ENCODE data around the gene CGNL1. TPM values are rescaled to one million over a fixed set of nuclear protein-coding genes. Genes with fewer than 3 reads are reported as not detected.
A peak's percentile ranks its signal among the peaks of the same experiment; 100 is the strongest.

Gene CGNL1
- total RNA-seq, 1 donor = 0.90 TPM

DNA sequence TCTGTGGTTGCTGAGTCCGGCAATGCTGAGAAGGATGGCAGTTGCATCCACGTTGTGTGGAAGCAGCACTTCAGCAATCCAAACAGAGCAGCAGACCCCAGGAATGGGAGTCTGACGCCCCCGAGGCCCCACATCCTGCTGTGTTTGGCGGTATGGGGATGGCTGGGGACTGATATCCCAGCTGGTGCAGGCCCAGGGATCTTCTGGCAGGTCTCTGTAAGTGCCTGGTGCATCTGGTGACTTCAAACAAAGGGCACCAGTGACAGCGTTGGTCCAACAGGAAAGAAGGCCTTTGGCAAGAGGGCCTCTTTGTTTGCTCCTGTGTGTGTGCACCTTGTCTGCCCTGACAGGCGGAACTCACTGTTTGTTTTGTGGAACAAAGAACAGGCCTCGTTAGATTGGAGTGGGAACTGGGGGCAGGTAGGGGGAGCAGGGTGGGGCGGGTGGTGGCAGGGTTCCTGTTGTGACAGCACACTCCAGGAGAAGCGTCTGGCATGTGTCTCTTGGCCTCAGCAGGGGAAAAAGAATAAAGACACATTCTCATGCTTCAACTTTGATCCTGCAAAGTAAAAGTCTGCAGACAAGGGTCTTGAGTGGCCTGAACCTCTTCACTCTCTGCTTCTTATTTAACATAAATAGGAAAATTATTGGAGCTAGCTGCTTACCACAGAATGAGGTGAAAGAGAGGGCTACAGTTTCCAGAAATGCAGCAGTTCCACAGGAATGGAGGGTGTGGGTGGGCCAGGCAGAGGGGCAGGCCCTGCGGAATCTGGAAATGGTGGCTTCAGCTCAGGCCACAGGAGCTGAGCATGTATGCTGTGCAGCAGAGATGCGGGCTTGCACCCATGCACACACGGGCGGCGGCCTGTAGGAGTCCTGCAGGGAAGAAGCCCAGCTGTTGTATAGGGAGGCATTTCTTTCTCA is 120.9 kb downstream of the CGNL1 start:
- TF ChIP-seq CTCF (IDR thresholded peaks at IDR 0.05; ENCODE audit: insufficient read depth, low read length) = no peak
- no peak for DNase-seq (ENCODE audit: low read depth)
- no peak overlapping the region for H3K4me3 ChIP-seq (ENCODE audit: low read depth, low read length)

DNA sequence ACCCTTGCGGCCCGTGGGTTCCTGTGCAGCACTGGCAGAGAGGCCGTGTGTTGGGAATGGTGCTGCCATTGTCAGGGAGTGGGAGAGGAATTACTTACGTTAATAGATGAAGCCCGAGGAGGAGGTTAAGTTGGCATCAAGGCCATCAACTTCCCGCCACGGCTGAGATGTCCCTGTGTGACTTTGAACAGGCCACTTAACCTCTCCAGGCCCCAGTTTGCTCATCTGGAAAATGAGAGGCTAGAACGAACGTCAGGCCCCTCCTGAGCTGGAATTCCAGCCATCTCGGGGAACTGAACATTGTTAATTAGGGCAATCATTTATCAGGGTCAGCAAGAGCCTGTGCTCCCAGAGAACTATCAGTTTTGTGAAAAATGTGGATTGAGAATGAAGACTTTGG is 124.0 kb downstream of the CGNL1 start:
- TF ChIP-seq CTCF (IDR thresholded peaks at IDR 0.05; ENCODE audit: insufficient read depth, low read length) = no peak
- no peak for DNase-seq (ENCODE audit: low read depth)

DNA sequence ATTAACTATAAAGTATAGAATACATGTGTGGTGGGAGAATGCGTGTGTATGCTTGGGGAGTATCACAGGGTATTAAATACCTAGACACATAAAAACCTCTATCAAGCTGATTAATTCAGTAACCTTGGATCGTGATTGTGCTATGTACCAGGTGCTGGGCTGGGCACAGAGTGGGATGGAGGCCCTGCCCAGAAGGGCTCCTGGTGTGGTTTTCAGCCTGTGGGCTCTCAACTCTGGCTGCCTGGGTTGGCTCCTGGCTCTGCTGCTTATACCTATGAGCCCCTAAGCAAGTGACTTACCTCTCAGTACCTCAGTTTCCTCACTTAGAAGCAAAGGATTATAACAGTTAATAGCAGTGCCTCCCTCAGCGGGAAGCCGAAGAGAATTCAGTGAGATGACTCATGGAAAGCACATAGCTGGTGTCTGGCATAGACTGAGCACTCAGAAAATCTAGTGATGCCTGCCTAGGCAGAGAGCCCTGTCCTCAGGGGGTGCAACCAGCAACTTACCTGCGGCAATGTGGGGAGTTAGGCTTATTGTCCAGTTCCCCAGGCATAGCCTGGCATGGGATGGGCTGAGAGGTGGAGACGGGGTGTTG is 124.8 kb downstream of the CGNL1 start:
- H3K4me3 ChIP-seq (ENCODE audit: low read depth, low read length) = no peak overlapping the region
- DNase-seq (ENCODE audit: low read depth) = peak; percentile 37
- no peak for TF ChIP-seq CTCF (IDR thresholded peaks at IDR 0.05; ENCODE audit: insufficient read depth, low read length)

More for the DNA sequence above, 124.0 kb downstream of the CGNL1 start:
- H3K4me3 ChIP-seq (ENCODE audit: low read depth, low read length) = no peak overlapping the region

DNA sequence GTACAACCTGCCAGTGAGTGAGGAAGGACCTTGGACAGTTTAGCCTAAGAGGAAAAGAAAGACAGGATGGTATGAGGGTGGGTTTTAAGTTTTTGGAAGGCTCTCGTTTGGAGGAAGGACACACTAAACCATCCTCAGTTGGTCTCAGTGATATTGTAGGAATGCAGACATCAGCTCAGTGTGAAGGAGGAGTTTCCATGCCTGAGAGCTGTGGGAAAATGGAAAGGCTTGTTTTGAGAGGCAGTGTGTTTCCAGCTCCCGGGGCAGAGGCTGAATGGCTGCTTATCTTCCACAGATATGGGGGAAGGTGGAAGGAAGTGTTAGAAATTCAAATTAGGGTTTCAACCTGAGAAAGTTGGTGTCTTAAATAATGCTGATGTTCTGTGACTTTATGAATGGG is 125.8 kb downstream of the CGNL1 start:
- no peak overlapping the region for H3K4me3 ChIP-seq (ENCODE audit: low read depth, low read length)

DNA sequence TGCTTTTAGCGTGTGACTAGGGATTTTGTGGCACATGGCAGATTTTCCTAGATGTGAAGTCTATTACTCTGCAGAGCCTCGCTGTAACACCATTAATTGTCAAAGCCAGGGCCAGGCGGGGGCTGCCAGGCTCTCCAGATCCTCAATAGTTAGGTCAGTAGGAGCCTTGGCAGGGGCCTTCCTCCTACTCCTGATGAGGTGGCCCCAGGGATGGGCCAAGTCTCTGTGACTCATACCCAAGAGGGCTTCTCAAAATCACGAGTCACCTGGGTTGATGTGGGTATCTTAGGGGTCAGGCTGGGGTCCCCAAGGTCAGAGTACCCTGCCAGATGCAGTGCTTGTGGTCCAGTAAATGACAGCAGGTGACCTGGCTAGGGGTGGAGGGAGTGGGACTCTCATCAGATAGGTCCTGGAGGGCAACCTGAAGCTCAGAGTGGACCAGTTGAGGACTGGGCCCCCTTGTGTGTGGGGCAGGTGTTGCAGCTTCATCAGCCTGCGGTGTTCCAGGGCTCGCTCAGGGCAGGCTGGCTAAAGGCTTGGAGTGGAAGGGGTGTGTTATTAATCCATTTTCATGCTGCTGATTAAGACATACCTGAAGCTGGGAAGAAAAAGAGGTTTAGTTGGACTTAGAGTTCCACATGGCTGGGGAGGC is 126.9 kb downstream of the CGNL1 start:
- no peak for DNase-seq (ENCODE audit: low read depth)
- H3K4me3 ChIP-seq (ENCODE audit: low read depth, low read length) = no peak overlapping the region
- no peak for TF ChIP-seq CTCF (IDR thresholded peaks at IDR 0.05; ENCODE audit: insufficient read depth, low read length)

More for the DNA sequence above, 125.8 kb downstream of the CGNL1 start:
- no peak for TF ChIP-seq CTCF (IDR thresholded peaks at IDR 0.05; ENCODE audit: insufficient read depth, low read length)
- DNase-seq (ENCODE audit: low read depth) = peak; percentile 30

GRCh38 chr15:57503911-57504598 is 127.8 kb downstream of the CGNL1 start:
- peak; percentile 84 for DNase-seq (ENCODE audit: low read depth)
- no peak for TF ChIP-seq CTCF (IDR thresholded peaks at IDR 0.05; ENCODE audit: insufficient read depth, low read length)
- H3K4me3 ChIP-seq (ENCODE audit: low read depth, low read length) = no peak overlapping the region

Data from fibroblast of the aortic adventitia (primary cell).